ENCODE data around the gene CLSTN1. TPM values are rescaled to one million over a fixed set of nuclear protein-coding genes. Genes with fewer than 3 reads are reported as not detected.
A peak's percentile ranks its signal among the peaks of the same experiment; 100 is the strongest.

CLSTN1 gene
- total RNA-seq, 1 donor from 2014 or later: 72.3 TPM

GRCh38 chr1:9842073-9842711, 18.4 kb upstream of the CLSTN1 start:
- ATAC-seq (no peak), DNase-seq (peak; percentile 32)
- no peak for TF ChIP-seq CTCF (IDR thresholded peaks at IDR 0.05)
- no peak overlapping the region for H3K27ac ChIP-seq
- H3K4me1 ChIP-seq: peaks cover 7% of the 10 kb centered on the region
- H3K27me3 ChIP-seq (ENCODE audit: low read depth): no peaks in the 10 kb centered on the region
- H3K36me3 ChIP-seq: no peaks in the 10 kb centered on the region
- intact Hi-C loops (cut with DNase I): no loop called here
- H3K9me3 ChIP-seq: no peaks in the 10 kb centered on the region
- H3K4me3 ChIP-seq: no peak overlapping the region

- intact Hi-C loops (cut with DNase I): no loop called here
- H3K27ac ChIP-seq: no peak overlapping the region
Observed at GRCh38 chr1:9841460-9841859, 17.7 kb upstream of the CLSTN1 start.

DNA sequence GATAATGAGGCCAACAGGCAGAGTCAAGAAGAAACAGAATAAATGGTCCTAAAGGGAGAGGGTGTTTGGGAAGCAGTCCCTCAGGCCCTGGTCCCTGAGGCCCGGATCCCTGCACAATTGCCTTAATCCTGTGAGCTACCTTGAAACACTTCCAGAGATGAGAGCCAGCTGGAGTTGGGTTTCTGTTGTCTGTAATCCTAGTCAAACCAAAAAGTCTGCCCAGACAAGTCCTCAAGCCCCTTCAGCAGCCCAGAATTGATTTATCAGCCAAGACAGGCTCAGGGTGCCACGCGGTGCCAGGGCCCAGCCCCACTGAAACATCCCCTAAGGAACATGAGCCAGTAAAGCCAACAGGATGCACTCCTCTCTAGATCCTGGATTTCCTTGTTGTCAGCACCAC, 16.4 kb upstream of the CLSTN1 start:
- Histone ChIP-seq H3K4me1 (peaks cover 16% of the 10 kb centered on the region), H3K9me3 (no peaks in the 10 kb centered on the region), H3K36me3 (no peaks in the 10 kb centered on the region), H3K4me3 (no peak overlapping the region), H3K27ac (no peak overlapping the region), H3K27me3 (ENCODE audit: low read depth) (no peaks in the 10 kb centered on the region)
- intact Hi-C loops (cut with DNase I): no loop called here
- ATAC-seq (no peak), DNase-seq (peak; percentile 9)
- no peak for TF ChIP-seq CTCF (IDR thresholded peaks at IDR 0.05)

More at GRCh38 chr1:9841460-9841859, 17.7 kb upstream of the CLSTN1 start:
- Histone ChIP-seq H3K27me3 (ENCODE audit: low read depth) (no peaks in the 10 kb centered on the region), H3K4me3 (no peak overlapping the region), H3K4me1 (peaks cover 7% of the 10 kb centered on the region), H3K9me3 (no peaks in the 10 kb centered on the region), H3K36me3 (no peaks in the 10 kb centered on the region)
- ATAC-seq (no peak), DNase-seq (peak; percentile 20)
- no peak for TF ChIP-seq CTCF (IDR thresholded peaks at IDR 0.05)

DNA sequence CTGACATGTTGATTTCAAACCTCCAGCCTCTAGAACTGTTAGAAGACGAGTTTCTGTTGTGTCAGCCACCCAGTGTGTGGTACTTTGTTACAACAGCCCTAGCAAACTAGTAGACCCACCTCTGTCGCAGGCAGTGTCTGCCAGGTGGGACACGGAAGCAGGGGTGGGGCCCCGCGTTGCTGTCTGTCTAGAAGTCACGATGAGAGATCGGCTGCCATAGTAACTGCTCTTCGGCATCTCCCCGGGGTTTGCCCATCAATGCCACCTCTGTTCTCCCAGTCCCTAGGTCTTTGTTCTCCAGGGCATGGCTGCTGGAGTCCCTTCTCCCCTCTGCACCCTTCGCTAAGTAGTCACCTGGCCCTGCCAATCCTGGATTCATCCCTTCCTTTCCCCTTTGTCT, 15.2 kb upstream of the CLSTN1 start:
- peaks cover 16% of the 10 kb centered on the region for H3K4me1 ChIP-seq
- no peak overlapping the region for H3K27ac ChIP-seq
- no peak for ATAC-seq
- intact Hi-C loops (cut with DNase I): no loop called here
- no peaks in the 10 kb centered on the region for H3K9me3 ChIP-seq
- no peak for DNase-seq
- no peak for TF ChIP-seq CTCF (IDR thresholded peaks at IDR 0.05)
- H3K4me3 ChIP-seq: no peak overlapping the region
- H3K27me3 ChIP-seq (ENCODE audit: low read depth): no peaks in the 10 kb centered on the region
- no peaks in the 10 kb centered on the region for H3K36me3 ChIP-seq

DNA sequence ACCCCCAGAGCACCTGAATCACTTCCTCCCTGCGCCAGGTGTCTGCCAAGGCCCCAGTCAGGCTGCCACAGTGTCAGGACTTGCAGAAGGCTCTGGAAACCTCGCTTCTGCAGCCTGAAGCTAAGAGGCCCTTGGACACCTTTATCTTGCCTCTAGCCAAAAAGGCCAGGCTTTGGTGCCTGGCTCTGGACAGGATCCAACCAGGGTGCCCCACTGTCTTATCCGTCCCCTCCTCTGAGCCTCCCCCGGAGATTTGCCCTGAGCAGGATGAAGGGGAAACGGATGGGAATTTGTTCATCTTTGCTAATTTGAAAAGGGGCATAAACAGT, 12.8 kb upstream of the CLSTN1 start:
- no peak for TF ChIP-seq CTCF (IDR thresholded peaks at IDR 0.05)
- H3K4me3 ChIP-seq: no peak overlapping the region
- H3K36me3 ChIP-seq: no peaks in the 10 kb centered on the region
- H3K4me1 ChIP-seq: peaks cover 9% of the 10 kb centered on the region
- intact Hi-C loops (cut with DNase I): no loop called here
- H3K9me3 ChIP-seq: no peaks in the 10 kb centered on the region
- H3K27me3 ChIP-seq (ENCODE audit: low read depth): no peaks in the 10 kb centered on the region
- H3K27ac ChIP-seq: no peak overlapping the region
- ATAC-seq (no peak), DNase-seq (peak; percentile 10)

Measured in lower lobe of right lung (tissue), 2 donors.